HL-60/S4 (cell line): ENCODE results near the gene PALLD.

ENCODE experiments used
- in situ Hi-C: fragments of 300-500 bp; cut with MboI; formaldehyde crosslinking; loops from 2 replicates; pipeline ENCODE4 v1.14.3; 2022; ENCODE audit warnings: low sequenced_read_pairs

Gene PALLD

DNA sequence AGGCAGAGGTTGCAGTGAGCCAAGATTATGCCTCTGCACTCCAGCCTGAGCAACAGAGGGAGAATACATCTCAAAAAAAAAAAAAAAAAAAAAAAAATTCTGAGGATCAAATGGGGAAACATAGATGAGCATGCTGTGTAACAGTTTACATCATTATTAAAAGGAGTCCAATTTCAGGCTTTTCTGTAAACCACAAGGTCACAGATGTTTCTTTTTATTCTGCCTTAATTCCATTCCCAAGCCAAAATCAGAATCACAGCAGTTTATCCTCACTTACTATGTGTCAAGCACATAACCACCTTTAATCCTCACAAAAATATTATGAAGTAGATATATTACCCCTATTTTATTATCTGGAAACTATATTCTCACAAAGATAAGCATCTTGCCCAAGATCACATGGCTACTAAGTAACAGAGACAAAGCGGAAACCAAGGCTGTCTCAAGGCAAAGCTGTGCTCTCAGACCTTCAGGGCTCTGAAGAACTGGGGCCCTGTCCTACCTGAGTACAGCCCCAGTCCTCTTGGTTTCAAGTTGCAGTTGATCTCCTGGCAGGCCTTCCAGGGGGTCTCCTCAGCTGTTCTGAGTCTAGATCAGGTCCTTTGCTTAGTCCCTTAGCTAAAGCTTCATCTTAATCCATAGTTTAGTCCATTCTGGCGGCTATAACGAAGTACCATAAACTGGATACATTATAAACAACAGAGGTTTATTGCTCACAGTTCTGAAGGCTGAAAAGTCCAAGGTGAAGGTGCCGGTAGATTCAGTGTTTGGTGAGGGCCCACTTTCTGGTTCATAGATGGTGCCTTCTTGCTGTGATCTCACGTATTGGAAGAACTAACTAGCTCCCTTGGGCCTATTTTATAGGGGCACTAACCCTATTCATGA is 141.3 kb downstream of the PALLD start:
- in situ Hi-C loops, result no loop called here

- in situ Hi-C loops, result no loop called here
Observed at GRCh38 chr4:168639914-168640313, 143.1 kb downstream of the PALLD start.

DNA sequence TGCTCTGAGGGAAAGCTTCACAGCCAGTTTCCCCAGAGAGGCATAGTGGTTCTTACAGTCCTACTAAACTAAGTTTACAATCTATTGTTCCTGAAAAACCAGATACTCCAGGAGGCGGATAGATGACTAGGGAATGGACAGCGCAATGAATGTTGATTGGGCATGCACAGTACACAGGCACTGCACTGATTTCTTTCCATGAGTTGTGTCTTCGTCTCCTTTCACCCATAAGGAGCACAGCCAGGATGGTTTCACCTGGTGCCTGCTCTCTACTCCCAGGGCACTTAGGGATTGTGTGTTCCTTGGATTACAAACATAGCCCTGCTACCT is 144.9 kb downstream of the PALLD start:
- in situ Hi-C loops, result no loop called here

- in situ Hi-C loops, result no loop called here
Observed at GRCh38 chr4:168642591-168642990, 145.7 kb downstream of the PALLD start.

DNA sequence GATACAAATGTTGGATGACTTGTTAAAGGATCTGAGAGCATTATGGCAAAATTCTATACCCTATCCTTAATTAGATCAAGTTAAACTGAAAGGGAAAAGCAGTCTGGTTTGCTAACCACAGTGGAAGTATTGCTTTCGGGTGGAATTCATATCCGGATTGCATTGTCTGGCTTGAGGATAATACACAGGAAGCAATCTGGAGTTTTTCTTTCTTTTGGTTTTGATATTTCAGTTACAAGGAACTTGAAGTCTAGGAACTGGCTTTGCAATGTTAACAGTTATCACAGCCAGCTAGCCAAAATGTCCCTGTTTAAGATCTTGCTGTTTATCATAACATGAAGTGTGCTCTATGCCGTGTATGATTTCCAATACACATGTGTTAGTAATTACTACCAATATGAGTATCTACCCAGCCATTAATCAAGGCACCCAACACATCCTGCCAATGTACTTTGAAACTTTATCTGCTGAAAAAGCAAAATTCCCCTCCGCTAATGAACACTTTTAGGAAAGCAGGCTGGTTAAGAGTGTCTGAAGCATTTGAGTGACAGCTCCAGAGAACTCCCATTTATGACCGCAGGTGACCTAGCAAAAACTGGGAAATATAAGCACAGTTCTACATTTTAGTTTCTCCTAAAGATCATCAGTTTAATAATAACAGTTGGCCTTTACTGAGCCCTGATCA is 146.4 kb downstream of the PALLD start:
- in situ Hi-C loops, result no loop called here

DNA sequence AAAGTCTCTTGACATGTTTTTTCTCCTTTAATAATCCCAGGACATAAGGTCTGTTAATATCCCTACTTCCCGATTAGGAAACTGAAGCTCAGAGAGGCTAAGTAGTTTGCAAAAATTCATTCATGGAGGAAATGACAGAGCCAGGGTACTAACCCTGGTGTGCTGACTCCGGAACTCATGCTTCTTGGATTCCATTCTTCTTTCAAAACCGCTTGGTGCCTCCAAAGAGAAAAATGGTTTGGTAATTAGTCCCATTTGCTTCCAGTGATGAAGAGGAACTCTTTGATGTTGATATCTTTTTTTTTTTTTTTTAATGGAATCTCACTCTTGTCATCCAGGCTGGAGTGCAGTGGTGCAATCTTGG is 146.9 kb downstream of the PALLD start:
- in situ Hi-C loops, result no loop called here

DNA sequence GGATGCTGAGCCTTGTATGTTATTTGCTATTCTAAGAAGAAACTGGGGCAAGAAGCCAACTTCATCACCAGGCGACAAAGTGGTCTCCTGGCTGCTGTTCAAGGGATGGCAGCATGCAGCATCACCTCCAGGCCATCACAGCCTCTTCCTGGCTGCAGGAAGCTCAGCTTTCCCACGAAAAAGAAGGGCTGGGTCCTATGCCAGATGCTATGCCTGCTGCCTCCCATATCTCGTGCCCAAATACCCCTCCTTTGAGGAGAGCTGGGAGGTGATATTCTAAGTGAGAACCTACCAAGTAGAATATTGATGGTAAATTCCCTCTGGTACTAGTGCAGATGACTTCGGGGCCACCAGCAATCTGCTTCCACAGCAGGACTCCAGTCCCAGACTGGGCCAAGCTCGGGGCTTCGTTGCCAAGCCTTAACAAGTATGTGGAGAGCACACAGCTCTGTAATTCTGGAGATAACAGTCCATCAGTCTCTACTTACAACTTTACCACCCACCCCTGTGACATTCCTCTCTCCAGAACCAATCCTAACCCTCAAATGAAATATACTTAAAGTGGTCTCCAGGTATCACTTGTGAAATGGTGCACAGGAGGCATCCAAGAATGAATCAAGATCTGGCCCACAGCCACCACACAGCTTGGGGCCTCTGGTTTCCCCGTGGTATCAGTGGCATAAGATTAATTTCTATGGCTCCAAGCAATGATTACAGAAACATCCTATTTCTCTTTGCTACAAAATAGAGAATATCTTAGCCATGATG is 149.3 kb downstream of the PALLD start:
- in situ Hi-C loops, result no loop called here

- in situ Hi-C loops, result no loop called here
Observed at GRCh38 chr4:168647646-168648375, 151.0 kb downstream of the PALLD start.

DNA sequence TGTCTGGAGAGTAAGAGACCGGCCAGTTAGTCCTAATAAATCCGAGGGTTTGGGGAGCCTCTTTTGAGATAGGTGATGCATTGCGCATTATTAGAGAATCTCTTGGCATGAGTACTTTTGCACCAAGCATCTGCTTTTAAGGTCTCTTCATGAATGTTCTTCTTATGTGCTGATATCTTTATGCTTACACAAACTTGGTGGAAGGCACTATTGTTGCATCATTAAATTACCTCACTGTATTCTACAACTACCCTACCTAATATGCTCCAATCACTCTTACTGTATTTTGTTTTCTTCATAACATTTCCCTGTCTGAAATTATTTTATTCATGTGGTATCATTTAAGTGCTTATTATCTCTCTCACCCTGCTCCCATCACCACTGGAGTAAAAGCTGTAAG is 151.6 kb downstream of the PALLD start:
- in situ Hi-C loops, result no loop called here

- in situ Hi-C loops, result no loop called here
Observed at GRCh38 chr4:168648929-168649328, 152.1 kb downstream of the PALLD start.

GRCh38 chr4:168651374-168651773 is 154.5 kb downstream of the PALLD start:
- in situ Hi-C loops, result no loop called here

DNA sequence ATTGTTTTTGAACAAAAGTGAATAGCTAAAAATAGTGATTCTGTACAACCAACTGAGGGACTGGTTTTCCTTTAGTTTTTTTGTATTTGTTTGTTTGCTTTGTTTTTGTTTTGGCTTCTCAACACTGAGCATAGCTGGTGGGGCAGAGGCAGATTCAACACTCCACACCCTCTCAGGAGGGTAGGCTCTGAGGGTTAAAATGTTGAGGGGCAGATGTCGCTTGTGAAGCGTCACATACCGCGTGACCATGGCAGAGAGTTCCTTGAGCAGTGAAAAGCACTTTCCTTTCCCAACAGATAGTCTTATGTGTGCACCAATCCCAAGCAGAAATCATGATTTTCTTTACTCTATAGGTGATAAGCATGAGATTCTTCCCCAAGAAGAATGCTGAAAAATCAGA is 155.0 kb downstream of the PALLD start:
- in situ Hi-C loops, result no loop called here

GRCh38 chr4:168652755-168653154 is 155.9 kb downstream of the PALLD start:
- in situ Hi-C loops, result no loop called here

DNA sequence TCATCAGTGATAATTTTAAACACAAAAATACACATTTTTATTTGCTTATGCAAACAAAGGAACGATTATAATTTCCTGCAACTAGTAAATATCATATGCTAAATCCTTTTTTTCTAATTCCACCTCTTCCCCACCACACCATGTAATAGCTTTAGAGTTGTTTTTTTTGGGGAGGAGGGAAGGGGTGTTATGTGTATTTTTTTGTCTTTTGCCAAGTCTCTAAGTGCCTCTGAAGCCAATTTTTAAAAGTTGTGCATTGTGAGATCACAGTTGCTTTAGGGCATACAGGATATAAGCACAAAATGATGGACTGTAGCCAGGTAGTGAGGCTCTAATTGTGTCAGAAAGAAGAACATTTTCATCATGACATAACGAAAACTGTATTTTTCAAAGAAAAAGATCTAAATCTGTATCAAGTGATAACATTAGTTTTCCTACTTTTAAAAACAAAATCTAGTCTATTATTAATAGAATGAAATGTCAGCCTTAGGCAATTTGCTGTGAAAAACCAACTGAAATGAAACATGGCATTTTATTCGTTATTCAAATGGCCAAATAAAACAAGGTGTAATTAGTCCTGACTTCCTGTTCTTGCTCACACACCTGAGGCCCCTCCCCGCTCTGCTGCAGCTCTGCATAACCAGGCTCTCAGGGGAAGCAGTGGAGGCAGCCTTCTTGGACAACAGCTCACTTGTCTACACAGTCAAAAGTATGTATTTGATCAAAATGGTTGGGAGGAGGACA is 157.4 kb downstream of the PALLD start:
- in situ Hi-C loops, result no loop called here

DNA sequence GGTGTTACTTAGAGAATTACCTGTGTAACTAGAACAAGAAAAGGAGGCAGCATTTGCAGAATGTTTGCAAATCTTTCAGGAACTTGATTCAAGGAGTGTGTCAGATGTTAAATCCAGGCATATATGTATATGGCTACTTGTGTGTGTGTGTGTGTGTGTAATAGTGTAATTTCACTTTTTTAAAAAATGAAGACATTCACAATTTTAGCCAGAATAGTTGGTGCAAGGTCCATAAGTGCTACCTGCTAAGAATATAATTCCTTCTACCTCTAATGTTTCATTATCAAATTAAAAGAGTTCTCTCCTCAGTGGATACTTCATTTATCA is 158.0 kb downstream of the PALLD start:
- in situ Hi-C loops, result no loop called here

GRCh38 chr4:168655182-168655581 is 158.3 kb downstream of the PALLD start:
- in situ Hi-C loops, result no loop called here

- in situ Hi-C loops, result no loop called here
Observed at GRCh38 chr4:168656055-168656660, 159.3 kb downstream of the PALLD start.

GRCh38 chr4:168656946-168657473 is 160.2 kb downstream of the PALLD start:
- in situ Hi-C loops, result no loop called here

- in situ Hi-C loops, result no loop called here
Observed at GRCh38 chr4:168658751-168659150, 161.9 kb downstream of the PALLD start.
